HUES64 (cell line): ENCODE data around the gene SLC10A7.

ENCODE experiments used
- H3K27ac ChIP-seq: 2 replicates; pipeline ENCODE4 v1.7.0; 2013; ENCODE audit warnings: low read depth, low read length, inconsistent platforms
- H3K27me3 ChIP-seq: 2 replicates; pipeline ENCODE4 v1.6.1; 2013; ENCODE audit warnings: mild to moderate bottlenecking, low read length; ENCODE audit not compliant: insufficient read depth
- H3K36me3 ChIP-seq: 2 replicates; pipeline ENCODE4 v1.6.1; 2013; ENCODE audit warnings: mild to moderate bottlenecking, low read length; ENCODE audit not compliant: insufficient read depth
- H3K4me1 ChIP-seq: 2 replicates; pipeline ENCODE4 v1.6.1; 2013; ENCODE audit warnings: mild to moderate bottlenecking, low read length, moderate library complexity; ENCODE audit not compliant: insufficient read depth
- H3K4me3 ChIP-seq: 2 replicates; pipeline ENCODE4 v1.5.1; 2013; ENCODE audit warnings: mild to moderate bottlenecking, low read length, moderate library complexity
- H3K9ac ChIP-seq: 2 replicates; pipeline ENCODE4 v1.6.1; 2013; ENCODE audit warnings: mild to moderate bottlenecking, low read depth, low read length
- H3K9me3 ChIP-seq: 2 replicates; pipeline ENCODE4 v1.6.1; 2013; ENCODE audit warnings: low read depth, low read length; ENCODE audit not compliant: insufficient read depth
- WGBS: fragments of 150-250, 120-280 bp; methylation state at CpG from one replicate; pipeline ENCODE4 v1.1.7; 2013; ENCODE audit warnings: missing lambda C conversion rate; 5-methylcytosine and 5-hydroxymethylcytosine counted together

SLC10A7 gene

DNA sequence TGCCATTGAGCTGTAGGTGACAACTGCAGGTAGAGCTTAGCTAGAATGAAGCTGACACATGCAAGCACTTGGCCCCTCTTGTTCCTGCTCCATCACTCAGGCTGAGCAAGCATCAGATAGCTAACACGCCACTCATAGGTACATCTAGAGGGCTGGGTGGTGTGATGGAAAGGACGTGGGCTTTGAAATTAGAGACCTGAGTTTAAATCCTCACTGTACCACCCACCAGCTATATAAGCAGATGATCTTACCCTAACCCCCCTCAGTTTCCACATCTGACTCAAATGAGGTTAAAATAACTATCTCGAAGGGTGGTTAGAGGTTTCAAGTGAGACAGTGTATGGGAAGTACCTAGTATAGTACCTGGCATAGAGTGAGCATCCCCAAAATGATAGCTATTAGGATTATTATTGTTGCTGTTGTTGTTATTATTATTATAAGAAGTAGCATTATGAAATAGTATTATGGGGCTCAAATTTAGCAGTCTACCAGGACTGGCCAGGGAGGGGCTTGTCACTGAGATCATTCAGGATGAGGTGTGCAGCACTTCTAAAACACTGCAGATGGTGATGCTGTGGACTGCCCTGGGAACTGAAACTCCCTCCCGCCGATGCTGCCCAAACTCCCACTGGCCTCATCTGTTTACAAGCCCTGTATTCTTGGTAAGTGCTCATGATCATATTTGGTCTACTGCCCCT lies 248.4 kb downstream of the SLC10A7 start:
- Histone ChIP-seq H3K27me3 (no peaks in the 10 kb centered on the region), H3K9me3 (no peaks in the 10 kb centered on the region), H3K4me3 (no peak overlapping the region), H3K4me1 (no peaks in the 10 kb centered on the region), H3K27ac (no peak overlapping the region), H3K36me3 (no peaks in the 10 kb centered on the region), H3K9ac (no peak overlapping the region)
- WGBS = 95% methylated on average over 3 of the region's 5 CpGs

DNA sequence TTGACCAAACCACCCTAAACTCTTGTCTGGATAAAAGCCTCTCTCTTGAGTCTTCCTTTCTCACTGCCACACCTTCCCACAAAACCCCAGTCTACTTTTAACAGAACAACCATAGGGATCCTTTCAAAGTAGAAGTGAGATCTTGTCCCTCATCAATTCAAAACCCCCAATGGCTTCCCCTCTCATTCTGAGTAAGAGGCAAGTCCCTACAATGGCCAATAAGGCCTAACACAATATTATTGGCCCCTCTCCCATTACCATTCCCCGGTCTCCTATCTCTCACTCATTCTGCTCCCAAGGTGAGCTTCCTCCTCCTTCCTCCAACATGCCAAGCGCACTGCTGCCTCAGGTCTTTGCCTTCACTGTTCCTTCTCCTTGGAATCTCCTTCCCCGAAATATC lies 250.3 kb downstream of the SLC10A7 start:
- WGBS = 92% methylated on average over 3 of the region's 3 CpGs
- no peak overlapping the region for H3K4me3 ChIP-seq

DNA sequence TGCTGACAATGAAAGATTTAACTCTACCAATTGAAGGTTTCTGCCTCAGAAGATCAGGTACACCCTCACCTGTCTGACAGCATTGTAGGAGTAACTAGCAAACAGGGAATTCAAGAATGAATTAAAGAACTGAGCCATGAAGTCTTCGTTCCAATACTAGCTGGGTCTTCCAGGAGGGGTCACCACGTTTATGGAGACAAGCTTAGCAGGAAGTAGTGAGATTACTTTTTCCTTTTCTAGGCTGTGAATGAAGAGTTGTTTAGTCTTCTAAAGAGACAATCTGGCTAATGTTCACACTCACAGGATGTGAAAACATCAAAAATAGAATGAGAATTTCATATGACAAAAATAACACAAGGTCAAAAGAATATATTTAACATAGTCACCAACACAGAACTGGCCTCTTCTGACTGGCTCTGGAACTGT lies 252.5 kb downstream of the SLC10A7 start:
- H3K27me3 ChIP-seq = no peaks in the 10 kb centered on the region
- no peak overlapping the region for H3K27ac ChIP-seq
- H3K4me3 ChIP-seq = no peak overlapping the region
- H3K9me3 ChIP-seq = no peaks in the 10 kb centered on the region
- 90% methylated on average over 2 of the region's 2 CpGs for WGBS
- H3K4me1 ChIP-seq = peaks cover 12% of the 10 kb centered on the region
- H3K9ac ChIP-seq = no peak overlapping the region
- H3K36me3 ChIP-seq = no peaks in the 10 kb centered on the region

More for the DNA sequence above, 250.3 kb downstream of the SLC10A7 start:
- H3K4me1 ChIP-seq = peaks cover 2% of the 10 kb centered on the region; the same call in 1 of the 2 replicates
- H3K27ac ChIP-seq = no peak overlapping the region
- H3K9ac ChIP-seq = no peak overlapping the region
- H3K9me3 ChIP-seq = no peaks in the 10 kb centered on the region
- no peaks in the 10 kb centered on the region for H3K27me3 ChIP-seq
- H3K36me3 ChIP-seq = no peaks in the 10 kb centered on the region

GRCh38 chr4:146267826-146268225 lies 253.9 kb downstream of the SLC10A7 start:
- H3K4me3 ChIP-seq = no peak overlapping the region
- peaks cover 12% of the 10 kb centered on the region for H3K4me1 ChIP-seq
- 96% methylated on average over 5 of the region's 5 CpGs for WGBS
- H3K27ac ChIP-seq = no peak overlapping the region
- no peak overlapping the region for H3K9ac ChIP-seq
- H3K36me3 ChIP-seq = no peaks in the 10 kb centered on the region
- H3K27me3 ChIP-seq = no peaks in the 10 kb centered on the region
- no peaks in the 10 kb centered on the region for H3K9me3 ChIP-seq

GRCh38 chr4:146265950-146266490 lies 255.7 kb downstream of the SLC10A7 start:
- peaks cover 12% of the 10 kb centered on the region for H3K4me1 ChIP-seq
- WGBS = 90% methylated on average over 2 of the region's 2 CpGs
- no peak overlapping the region for H3K4me3 ChIP-seq
- no peaks in the 10 kb centered on the region for H3K9me3 ChIP-seq
- no peak overlapping the region for H3K27ac ChIP-seq
- no peaks in the 10 kb centered on the region for H3K36me3 ChIP-seq
- H3K9ac ChIP-seq = no peak overlapping the region
- H3K27me3 ChIP-seq = no peaks in the 10 kb centered on the region

- Histone ChIP-seq H3K27me3 (no peaks in the 10 kb centered on the region), H3K9ac (no peak overlapping the region), H3K4me1 (peaks cover 12% of the 10 kb centered on the region), H3K9me3 (no peaks in the 10 kb centered on the region), H3K27ac (no peak overlapping the region), H3K4me3 (no peak overlapping the region), H3K36me3 (no peaks in the 10 kb centered on the region)
Observed at GRCh38 chr4:146263793-146264192, 257.9 kb downstream of the SLC10A7 start.

GRCh38 chr4:146261041-146261440 lies 260.7 kb downstream of the SLC10A7 start:
- Histone ChIP-seq H3K36me3 (no peaks in the 10 kb centered on the region), H3K27ac (no peak overlapping the region), H3K9me3 (no peaks in the 10 kb centered on the region), H3K9ac (no peak overlapping the region), H3K4me3 (no peak overlapping the region), H3K4me1 (peaks cover 6% of the 10 kb centered on the region), H3K27me3 (no peaks in the 10 kb centered on the region)
- WGBS = 86% methylated on average over 2 of the region's 2 CpGs

GRCh38 chr4:146260521-146260920 lies 261.2 kb downstream of the SLC10A7 start:
- Histone ChIP-seq H3K9me3 (no peaks in the 10 kb centered on the region), H3K4me3 (no peak overlapping the region), H3K9ac (no peak overlapping the region), H3K27me3 (no peaks in the 10 kb centered on the region), H3K27ac (no peak overlapping the region), H3K36me3 (no peaks in the 10 kb centered on the region), H3K4me1 (0 out of 2 replicates have a peak, but pooled peaks cover under 1% of the 10 kb centered on the region)
- 94% methylated on average over 4 of the region's 4 CpGs for WGBS

DNA sequence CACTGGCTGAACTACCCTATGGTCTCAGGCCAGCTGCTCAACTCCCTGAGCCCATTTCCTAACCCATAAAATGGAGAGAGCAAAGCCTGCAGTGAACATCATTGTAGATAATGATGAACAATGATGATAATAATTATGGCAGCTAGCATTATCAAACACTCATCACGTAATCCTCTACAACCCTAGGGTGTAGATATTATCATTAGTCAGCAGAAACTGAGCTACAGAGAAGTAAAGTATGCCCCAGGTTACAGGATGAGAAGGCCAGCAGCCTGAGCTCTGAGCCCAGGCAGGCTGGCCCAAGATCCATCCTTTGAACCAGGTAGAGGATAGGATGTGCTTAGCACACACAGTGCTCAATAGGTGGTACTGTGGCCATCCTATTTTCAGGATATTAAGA lies 264.2 kb downstream of the SLC10A7 start:
- Histone ChIP-seq H3K4me1 (no peaks in the 10 kb centered on the region), H3K36me3 (no peaks in the 10 kb centered on the region), H3K9ac (no peak overlapping the region), H3K27ac (no peak overlapping the region), H3K4me3 (no peak overlapping the region), H3K9me3 (no peaks in the 10 kb centered on the region), H3K27me3 (no peaks in the 10 kb centered on the region)
- WGBS = no CpG with 5 or more reads among the region's 1 CpG

GRCh38 chr4:146256328-146256727 lies 265.4 kb downstream of the SLC10A7 start:
- Histone ChIP-seq H3K9me3 (no peaks in the 10 kb centered on the region), H3K9ac (no peak overlapping the region), H3K27ac (no peak overlapping the region), H3K4me1 (no peaks in the 10 kb centered on the region), H3K27me3 (no peaks in the 10 kb centered on the region), H3K36me3 (no peaks in the 10 kb centered on the region), H3K4me3 (no peak overlapping the region)
- 100% methylated on average over 1 of the region's 1 CpG for WGBS

DNA sequence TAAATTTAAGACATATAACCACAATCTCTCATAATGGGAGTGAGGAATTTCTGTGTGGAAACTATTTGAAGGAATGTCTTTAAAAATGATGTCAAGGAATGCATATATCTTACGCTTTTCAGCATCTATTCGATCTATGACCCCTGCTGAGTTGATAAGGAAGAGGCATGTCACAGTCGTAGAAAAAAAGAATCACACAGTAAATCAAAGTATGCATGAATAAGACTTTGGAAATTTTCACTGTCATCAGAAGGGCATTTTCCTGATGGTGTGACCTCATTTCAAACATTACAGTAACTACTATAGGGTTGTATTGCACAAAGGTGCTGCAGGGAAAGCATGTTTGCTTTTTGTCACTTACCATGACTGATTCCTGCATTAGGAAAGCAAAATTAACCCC lies 265.9 kb downstream of the SLC10A7 start:
- Histone ChIP-seq H3K9me3 (no peaks in the 10 kb centered on the region), H3K27me3 (no peaks in the 10 kb centered on the region), H3K9ac (no peak overlapping the region), H3K4me3 (no peak overlapping the region), H3K36me3 (no peaks in the 10 kb centered on the region), H3K27ac (no peak overlapping the region), H3K4me1 (no peaks in the 10 kb centered on the region)
- 85% methylated on average over 3 of the region's 3 CpGs for WGBS
